Limb (tissue), 2 donors: ENCODE data around the gene CEP72.
"Not testable (repeated sequence)": the region's sequence is repeated elsewhere in the genome, so short reads cannot be mapped to it uniquely, and the experiment has no call there.

ENCODE experiments used
- DNase-seq, 2 donors: peaks; one replicate each; pipeline ENCODE4 v3.0.0-alpha.2; 2016; ENCODE audit errors: extremely low spot score in 2 of 2

The CEP72 gene

DNA sequence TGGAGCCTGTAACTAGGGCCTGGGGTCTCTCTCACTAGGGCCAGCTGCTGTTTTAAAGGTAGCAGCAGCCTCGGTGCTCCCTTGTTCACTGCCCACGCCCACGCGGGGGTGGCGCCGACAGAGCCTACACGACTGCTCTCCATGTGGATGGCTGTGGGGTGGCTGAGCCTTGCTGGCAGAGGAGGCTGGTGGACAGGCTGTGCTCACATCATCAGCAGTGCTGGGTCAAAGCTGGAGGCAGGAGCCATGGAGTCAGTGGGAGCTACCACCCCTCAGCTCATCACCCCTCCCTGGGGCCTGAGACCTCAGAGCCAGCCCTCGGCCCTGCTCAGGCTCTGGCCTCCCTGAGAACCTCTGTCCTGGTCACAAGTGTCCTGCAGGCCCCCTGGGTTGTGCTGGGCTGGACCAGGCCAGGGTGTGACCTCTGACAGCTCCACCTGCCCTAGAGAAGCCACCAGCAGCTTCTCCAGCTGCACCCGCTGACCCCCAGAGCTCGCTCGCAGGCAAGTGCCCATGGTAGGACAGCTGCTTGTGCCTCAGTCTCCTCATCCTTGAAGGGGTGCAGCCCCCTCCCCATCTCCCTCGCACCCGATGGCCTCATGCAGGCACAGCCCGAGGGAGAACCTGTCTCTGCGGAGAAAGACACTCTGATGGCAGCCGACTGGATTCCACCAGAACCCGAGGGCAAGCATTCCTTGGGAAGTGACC is 70.7 kb downstream of the CEP72 start:
- DNase-seq = peak in 1 of 2 donors; percentile 20

DNA sequence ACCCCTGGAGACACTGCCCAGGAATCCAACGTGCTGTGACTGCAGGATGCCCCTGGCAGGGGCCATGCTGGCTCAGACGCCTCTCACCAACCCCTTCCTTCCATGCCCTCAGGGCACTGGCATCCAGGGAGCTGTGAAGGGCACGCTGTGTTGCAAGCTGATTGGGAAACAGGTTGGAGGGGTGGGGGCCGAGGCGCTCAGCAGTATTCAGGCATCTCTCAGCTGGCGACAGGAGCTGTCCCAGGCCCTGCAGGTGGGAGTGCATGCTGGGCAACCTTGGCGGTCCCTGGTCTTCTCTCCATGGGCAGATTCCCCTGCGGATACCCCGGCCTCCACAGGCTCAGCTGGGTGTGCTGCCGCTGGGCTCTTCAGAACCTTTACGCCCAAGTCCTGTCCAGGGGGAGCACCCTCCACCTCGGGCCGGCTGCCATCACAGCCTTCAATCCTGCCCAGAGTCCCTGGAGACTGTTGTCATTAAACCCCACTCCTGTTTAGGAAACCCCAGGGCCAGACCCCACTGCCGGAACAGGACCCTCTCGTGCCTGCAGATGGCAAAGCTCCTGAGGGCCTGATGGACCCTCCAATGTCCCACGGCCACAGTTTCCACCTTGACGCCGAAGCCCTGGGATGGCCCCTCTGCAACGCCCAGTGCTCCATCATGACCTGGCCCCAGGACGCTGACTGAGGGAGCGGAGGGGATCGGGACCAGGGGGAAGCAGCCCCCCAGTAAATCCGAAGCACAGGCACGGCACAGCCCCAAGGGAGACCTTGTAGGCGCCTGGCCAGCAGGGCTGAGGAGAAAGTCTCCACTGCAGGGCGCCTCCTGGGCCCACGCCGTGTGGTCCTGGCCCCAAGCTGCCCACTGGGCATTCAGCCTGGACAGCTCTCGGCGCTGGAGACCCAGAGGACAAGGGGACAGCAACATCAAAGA is 71.7 kb downstream of the CEP72 start:
- peak in 1 of 2 donors; percentile 29 for DNase-seq

DNA sequence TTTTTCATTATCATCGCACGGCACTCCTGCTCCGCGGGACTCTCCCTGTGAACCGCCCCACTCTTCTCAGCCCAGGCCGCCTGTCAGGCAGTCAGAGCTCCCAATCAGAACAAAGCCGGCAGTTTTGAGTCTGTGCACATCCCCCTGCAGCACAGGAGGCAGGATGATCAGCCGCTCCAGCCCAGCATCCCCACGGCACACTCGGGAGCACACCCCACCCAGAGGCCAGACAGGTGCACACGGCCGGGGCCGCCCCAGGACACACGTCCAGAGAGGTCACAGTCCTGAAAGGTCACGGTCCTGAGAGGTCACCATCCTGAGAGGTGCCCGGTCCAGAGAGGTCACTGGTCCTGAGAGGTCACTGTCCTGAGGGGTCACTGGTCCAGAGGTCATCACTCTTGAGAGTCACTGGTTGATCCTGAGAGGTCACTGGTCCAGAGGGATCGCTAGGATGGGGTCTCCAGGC is 72.6 kb downstream of the CEP72 start:
- peak in 1 of 2 donors; percentile 24 for DNase-seq

DNA sequence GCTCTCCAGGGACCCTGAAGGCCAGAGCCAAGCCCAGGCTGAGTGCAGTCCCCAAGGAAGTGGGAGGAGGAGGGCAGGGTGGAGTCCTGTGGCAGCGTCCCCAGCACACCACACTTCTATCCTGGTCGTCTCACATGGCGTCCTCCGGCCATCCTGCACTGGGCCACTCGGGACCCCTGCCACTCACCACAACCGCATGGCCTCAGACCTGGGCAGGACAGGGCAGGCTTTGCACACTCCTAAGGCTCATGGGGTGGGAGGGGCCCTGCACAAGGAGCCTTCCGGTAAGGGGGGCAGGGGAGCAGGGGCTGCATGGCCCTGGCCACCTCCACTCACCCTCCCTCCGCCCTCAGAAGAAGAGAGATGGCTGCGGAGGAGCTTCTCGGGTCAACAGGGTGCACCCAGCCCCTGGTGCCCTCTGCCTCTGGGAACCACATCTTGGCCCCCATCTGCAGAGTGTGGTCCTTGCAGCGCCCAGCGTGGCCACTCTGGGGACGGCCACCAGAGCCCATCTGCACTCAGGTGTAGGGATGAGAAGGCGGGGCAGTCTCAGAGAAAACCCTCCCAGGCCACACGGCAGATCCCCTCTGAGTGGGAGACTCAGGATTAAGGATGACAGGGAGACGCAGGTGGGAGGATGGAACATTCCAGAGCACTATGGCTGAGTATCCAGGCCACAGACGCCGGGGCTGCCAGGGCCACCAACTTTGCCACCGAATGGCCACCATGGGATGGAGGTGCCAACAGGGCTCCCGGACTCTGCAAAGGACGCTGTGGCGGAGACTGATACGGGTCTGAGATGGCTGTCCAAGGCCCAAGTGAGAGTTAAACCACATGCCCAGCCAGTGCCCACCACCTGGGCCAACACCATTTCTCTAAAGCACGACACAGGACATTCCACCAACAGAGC is 73.4 kb downstream of the CEP72 start:
- DNase-seq = peak in 1 of 2 donors; percentile 14

DNA sequence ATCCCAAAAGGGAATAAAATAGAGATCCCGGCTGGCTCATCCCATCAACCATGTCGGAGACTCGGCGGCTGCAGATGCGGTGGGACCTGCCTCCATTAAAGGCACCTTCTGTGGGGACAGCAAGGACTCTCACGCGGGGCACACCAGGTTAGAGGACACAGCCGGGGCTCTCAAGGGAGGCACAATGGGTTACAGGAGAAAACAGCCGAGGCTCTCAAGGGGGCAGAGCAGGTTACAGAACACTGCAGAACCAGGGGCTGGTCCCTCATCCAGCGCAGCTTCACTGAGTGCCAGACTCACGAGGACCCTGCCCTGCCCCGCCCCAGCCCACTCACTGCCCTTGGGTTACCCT is 74.0 kb downstream of the CEP72 start:
- peak in 1 of 2 donors; percentile 9 for DNase-seq

DNA sequence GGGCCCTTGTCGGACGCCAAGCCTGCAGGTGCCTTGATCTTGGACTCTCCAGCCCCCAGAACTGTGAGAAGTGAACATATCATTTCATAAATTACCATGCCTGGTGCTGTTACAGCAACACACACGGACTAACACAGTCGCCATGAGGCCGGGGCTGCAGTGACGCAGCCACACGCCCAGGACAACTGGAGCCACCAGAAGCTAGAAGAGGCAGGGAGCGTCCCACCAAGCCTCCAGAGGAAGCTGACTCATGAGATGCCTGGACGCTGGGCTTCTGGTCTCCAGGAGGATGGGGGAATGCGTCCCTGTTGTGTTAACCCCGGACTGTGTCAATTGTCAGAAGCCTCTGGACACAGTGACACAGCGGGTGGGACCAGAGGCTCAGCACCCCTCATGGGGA is 74.8 kb downstream of the CEP72 start:
- peak in 1 of 2 donors; percentile 12 for DNase-seq

DNA sequence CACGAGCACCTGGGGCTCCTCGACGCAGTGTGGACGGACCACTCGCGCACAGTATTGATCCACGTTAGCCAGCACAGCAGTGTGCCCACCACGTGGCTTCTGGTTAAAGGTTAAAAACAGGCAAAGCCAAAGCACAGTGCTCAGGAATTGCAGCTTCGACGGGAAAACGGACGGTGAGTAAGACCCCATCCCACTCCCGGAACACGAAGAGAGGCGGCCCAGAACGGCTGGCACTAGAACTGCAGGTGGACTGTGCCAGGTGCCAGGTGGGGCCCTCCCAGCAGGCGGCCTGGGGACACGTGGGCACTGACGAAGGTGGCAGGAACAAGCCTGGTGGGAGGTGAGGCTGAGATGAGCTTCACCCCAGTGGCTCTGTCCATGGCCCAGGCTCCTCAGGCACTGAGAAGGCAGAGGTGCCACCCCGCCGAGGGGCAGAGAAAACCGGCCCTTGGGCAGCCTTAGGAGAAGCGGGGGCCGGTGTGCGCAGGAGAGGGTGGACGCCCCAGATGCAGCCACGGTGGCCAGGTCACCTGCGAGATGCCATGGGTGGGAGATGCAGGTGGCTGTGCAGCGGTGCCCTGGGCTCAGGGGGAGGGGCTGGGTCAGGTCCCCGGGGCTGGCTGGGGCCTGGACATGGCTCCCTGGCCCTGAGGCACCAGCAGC is 76.3 kb downstream of the CEP72 start:
- peak in 1 of 2 donors; percentile 26 for DNase-seq

DNA sequence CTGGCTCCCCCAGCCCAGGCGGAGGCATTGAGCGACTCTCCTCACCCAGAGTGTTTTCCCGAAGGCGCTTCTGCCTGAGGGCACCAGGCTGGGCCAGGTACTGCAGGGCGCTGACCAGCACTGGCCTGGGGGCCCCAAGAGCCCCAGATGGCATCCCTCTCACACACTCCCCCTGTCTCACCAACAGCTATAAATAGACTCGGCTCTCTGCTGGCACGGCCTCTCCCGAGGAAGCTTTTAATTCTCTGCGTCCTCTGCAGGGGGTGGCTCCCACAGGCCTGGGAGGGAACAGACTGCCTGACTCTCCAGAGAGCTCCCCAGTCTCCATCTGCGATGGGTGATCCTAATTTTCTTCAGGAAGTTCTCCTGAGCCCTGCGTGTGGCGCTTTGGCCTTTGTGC is 78.2 kb downstream of the CEP72 start:
- not testable (repeated sequence) for DNase-seq

DNA sequence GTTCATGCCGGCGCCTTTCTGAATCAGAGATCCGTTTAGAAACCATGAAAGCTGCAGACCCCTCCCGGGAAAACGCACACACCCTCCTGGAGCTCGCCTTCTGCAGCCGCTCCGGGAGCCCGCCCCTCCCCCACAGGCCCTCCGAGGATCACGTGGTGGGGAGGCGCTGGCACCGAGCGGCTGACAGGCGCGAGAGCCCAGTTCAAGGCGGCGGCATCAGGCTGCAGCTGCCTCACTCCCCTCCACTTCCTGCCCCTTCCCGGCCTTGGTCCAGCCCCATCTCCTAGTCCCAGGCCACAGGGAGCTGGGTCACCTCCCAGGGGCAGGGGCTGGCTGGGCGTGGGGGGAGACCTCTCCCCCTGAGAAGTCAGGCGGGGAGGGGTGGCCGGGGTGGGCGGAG is 78.9 kb downstream of the CEP72 start:
- DNase-seq = not testable (repeated sequence)

DNA sequence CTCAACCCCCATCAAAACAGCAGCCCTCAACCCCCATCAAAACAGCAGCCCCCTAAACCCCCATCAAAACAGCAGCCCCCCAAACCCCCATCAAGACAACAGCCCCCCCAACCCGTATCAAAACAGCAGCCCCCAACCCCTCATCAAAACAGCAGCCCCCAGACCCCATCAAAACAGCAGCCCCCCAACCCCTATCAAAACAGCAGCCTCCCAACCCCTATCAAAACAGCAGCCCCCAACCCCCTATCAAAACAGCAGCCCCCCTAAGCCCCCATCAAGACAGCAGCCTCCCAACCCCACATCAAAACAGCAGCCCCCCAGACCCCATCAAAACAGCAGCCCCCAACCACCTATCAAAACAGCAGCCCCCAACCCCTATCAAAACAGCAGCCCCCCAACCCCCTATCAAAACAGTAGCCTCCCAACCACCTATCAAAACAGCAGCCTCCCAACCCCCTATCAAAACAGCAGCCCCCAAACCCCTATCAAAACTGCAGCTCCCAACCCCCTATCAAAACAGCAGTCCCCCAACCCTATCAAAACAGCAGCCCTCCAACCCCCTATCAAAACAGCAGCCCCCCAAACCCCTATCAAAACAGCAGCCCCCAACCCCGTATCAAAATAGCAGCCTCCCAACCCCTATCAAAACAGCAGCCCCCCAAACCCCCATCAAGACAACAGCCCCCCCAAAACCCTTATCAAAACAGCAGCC is 79.8 kb downstream of the CEP72 start:
- peak in 1 of 2 donors; percentile 2 for DNase-seq

DNA sequence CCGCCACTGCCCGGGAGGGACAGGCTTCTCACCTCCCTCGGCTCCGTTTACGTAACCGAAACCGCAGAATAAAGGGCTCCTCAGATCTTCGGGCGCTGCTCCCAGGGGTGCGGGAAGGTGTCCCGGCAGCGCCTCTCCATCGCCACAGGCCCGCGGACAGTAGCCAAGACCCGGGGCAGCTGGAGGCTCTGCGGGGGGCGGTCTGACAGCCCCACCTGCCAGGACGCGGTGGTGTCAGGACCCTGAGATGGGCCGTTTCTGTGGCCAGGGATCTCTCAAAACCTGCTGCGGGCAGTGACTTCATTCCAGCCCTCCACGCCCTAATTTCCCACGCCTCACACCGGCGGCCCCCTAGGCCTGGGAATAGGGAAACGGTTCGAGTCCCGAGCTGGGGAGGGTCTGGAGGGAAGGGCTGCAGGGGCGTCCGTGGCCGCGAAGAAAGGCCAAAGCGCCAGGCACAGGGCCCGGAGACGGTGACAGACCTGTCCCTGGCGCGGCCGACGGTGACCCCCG is 80.4 kb downstream of the CEP72 start:
- peak in 1 of 2 donors; percentile 53 for DNase-seq

DNA sequence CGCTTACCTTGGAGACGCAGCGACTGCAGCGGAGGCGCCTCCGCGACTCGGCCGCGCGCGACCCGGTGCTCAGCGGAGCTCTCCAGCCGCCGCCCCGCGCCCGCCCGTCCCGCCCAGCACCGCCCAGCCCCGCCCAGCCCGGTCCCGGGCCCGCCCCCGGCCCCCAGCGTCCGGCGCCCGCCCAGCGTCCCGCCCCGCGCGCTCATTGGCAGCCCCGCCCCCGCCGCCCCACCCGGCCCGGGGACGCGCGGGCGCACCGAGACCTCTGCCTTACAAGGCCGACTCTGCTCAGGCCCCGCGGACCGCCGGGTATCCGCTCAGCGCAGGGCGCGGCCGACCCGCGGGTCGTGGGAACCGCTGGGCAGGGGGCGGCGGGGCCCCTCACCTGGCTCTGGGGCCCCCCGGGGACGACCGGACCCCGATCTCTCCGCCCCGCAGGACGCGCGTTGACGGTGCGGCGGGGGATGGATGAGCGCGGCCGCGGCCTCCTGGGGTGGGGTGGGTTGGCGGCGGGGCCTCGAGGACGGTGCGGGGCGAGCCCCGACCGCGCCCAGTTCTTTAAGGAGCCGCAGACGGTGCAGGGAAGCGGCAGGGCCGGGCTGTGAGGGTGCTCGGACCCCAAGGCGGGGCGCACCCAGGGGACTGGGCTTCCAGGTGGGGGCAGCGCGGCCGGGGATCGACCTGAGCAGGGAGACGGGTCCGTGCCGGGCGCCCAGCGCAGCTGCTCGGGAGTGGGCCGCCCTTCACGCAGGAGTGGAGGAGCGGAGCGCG is 81.3 kb downstream of the CEP72 start, which contains the start of gene TPPP:
TPPP (minus strand) TSS at position 82 of the 771 bp plus-strand sequence. CDS start 15,292 bp downstream, outside the sequence.
- peak; percentile 57 to 93 for DNase-seq

DNA sequence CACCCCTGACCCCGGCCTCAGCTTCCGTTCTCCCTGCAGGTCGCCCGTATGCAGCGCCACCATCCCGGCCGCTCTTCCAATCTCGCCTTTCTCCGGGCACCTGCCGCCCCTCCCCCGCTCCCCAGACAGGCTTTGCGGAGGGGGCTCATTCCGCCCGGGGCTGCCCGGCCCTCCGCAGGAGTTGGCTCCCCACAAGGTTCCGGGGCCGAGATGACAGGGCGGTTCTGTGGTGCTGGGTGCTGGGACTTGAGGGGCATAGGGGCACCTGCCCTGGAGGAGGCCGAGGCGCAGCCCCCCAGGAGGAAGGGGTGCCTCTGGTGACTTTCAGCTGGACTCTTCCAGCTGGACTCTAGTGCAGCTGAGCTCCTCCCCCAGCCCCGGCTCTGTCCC is 81.9 kb downstream of the CEP72 start:
- not testable (repeated sequence) for DNase-seq

DNA sequence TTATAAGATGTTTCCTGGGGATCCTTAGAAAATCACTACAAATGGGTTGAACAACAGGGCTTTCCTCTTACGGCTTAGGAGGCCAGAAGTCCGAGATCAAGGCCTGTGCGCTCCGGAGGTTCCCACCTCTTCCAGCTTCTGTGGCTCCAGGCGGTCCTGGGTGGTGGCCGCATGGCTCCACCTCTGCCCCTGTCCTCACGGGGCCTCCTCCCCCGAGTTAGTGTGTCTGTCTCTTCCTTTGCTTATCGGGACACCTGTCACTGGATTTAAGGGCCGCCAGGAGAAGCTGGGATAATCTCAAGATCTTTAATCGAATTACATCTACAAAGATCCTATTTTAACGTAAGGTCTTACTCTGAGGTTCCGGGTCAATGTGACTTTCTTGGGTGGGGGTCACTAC is 83.3 kb downstream of the CEP72 start:
- DNase-seq = not testable (repeated sequence)

DNA sequence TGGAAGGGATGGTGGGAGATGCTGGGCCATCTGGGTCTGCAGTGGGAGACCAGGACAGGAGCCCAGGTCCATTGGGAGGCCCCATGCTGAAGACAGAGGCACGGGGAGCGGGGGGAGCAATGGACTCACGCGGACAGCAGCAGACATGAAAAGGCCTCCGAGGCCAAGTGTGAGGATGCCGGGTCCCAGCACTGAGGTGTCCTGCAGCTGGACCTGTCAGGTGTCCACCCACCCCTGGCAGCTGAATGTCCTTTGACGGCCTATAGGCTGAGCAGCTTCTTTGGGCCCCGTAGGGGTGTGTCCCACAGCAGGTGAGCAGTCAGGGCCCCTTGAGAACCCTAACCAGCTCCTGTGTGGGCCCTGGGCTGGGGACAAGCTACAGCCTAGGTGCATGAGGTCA is 84.1 kb downstream of the CEP72 start:
- not testable (repeated sequence) for DNase-seq

DNA sequence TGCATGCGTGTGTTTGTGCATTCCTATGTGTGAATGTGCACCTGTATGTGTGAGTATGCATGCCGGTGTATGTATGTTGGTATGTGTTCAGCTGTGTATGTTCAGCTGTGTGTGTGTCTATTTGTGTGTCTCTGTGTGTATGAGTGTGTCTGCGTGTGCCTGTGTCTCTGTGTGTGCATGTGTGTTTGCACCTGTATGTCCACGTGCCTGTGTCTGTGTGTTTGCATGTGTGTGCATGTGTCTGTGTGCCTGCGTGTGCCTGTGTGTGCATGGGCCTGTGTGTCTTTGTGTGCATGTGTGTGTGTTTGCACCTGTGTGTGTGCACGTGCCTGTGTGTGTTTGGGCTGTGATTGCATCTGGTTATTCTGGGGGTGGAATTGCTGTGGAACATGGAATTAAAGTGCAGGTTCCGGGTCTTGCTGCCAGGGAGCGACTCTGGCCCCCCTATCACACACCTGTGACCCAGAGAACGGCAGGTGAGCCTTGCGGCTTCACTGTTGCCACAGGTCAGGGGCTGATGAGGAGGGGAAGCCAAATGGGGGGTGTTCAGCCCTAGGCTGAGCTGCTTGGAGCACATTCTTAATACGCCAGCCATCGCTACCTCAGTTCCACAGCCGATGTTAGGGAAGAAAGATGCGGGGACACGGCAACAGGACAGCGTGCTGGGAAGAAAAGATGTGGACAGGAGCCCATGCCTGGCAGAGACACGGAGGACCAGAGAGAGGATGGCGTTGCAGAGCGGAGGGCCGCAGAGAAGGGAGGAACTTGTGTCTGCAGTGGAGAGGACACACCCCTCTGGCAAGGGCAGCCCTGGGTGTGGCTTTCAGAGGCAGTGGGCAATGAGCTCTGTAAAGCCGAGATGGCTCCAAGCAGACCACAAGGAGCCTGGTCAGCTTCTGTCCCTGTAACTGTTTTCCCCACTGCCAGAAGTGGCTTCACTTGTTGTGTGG is 84.9 kb downstream of the CEP72 start:
- not testable (repeated sequence) for DNase-seq
